Sigmoid colon (tissue), 4 donors: ENCODE results near the gene EIF4G3.

Source experiments
- EP300 ChIP-seq, 4 donors: sonication (generic); formaldehyde crosslinking; IDR thresholded peaks; one replicate each; pipeline ENCODE4 v1.6.1; 2017; ENCODE audit warnings: antibody characterized with exemption in 4 of 4
- POLR2A ChIP-seq, 2 donors: fragments of 450-650 bp; IDR thresholded peaks; one replicate each; pipeline ENCODE4 v1.6.1; 2016; ENCODE audit warnings: antibody characterized with exemption in 2 of 2, mild to moderate bottlenecking in 2 of 2, moderate library complexity in 2 of 2

GRCh38 chr1:21069549-21069948 is 107.1 kb downstream of the EIF4G3 start:
- TF ChIP-seq POLR2A (IDR thresholded peaks at IDR 0.05) = no peak
- TF ChIP-seq EP300 (IDR thresholded peaks at IDR 0.05) = no peak
